ENCODE data around the gene WWC1.

WWC1 gene

GRCh38 chr5:168319774-168320173 is 28.3 kb downstream of the WWC1 start:
- no peak for TF ChIP-seq CTCF (IDR thresholded peaks at IDR 0.05; ENCODE audit: low read depth, low read length, missing control alignments)
- DNase-seq (ENCODE audit: extremely low read depth, low read depth) = no peak
- H3K4me3 ChIP-seq (replicated peaks; ENCODE audit: low read depth, low read length) = no peak overlapping the region

GRCh38 chr5:168320805-168321204 is 29.4 kb downstream of the WWC1 start:
- TF ChIP-seq CTCF (IDR thresholded peaks at IDR 0.05; ENCODE audit: low read depth, low read length, missing control alignments) = no peak
- no peak for DNase-seq (ENCODE audit: extremely low read depth, low read depth)
- H3K4me3 ChIP-seq (replicated peaks; ENCODE audit: low read depth, low read length) = no peak overlapping the region

GRCh38 chr5:168324859-168325630 is 33.6 kb downstream of the WWC1 start:
- no peak for DNase-seq (ENCODE audit: extremely low read depth, low read depth)
- no peak overlapping the region for H3K4me3 ChIP-seq (replicated peaks; ENCODE audit: low read depth, low read length)
- no peak for TF ChIP-seq CTCF (IDR thresholded peaks at IDR 0.05; ENCODE audit: low read depth, low read length, missing control alignments)

- DNase-seq (ENCODE audit: extremely low read depth, low read depth) = no peak
- TF ChIP-seq CTCF (IDR thresholded peaks at IDR 0.05; ENCODE audit: low read depth, low read length, missing control alignments) = no peak
- no peak overlapping the region for H3K4me3 ChIP-seq (replicated peaks; ENCODE audit: low read depth, low read length)
These were observed 35.6 kb downstream of the WWC1 start for GRCh38 chr5:168327019-168327421.

- TF ChIP-seq CTCF (IDR thresholded peaks at IDR 0.05; ENCODE audit: low read depth, low read length, missing control alignments) = no peak
- no peak overlapping the region for H3K4me3 ChIP-seq (replicated peaks; ENCODE audit: low read depth, low read length)
- no peak for DNase-seq (ENCODE audit: extremely low read depth, low read depth)
These were observed 36.0 kb downstream of the WWC1 start for GRCh38 chr5:168327451-168327850.

- no peak for DNase-seq (ENCODE audit: extremely low read depth, low read depth)
- TF ChIP-seq CTCF (IDR thresholded peaks at IDR 0.05; ENCODE audit: low read depth, low read length, missing control alignments) = no peak
- no peak overlapping the region for H3K4me3 ChIP-seq (replicated peaks; ENCODE audit: low read depth, low read length)
These were observed 36.5 kb downstream of the WWC1 start for GRCh38 chr5:168327994-168328393.

- TF ChIP-seq CTCF (IDR thresholded peaks at IDR 0.05; ENCODE audit: low read depth, low read length, missing control alignments) = no peak
- no peak for DNase-seq (ENCODE audit: extremely low read depth, low read depth)
- H3K4me3 ChIP-seq (replicated peaks; ENCODE audit: low read depth, low read length) = no peak overlapping the region
These were observed 37.4 kb downstream of the WWC1 start for GRCh38 chr5:168328814-168329213.

Measured in HFF-Myc (cell line).